ENCODE data around the gene PRDM16. TPM values are rescaled to one million over a fixed set of nuclear protein-coding genes. Genes with fewer than 3 reads are reported as not detected.

Gene PRDM16
- total RNA-seq, 2 donors from 2014 or later, result 0.25 TPM; not detected in 1

- H3K9me3 Mint-ChIP-seq, result no peaks in the 10 kb centered on the region
- no peak for DNase-seq (ENCODE audit: low spot score in 2 of 2)
- ATAC-seq, result no peak
Observed at GRCh38 chr1:3471356-3472087, 402.5 kb downstream of the PRDM16 start.

GRCh38 chr1:3472088-3472850, 403.3 kb downstream of the PRDM16 start:
- H3K36me3 Mint-ChIP-seq, result no peaks in the 10 kb centered on the region
- DNase-seq (ENCODE audit: low spot score in 2 of 2), result no peak
- no peaks in the 10 kb centered on the region for H3K9me3 Mint-ChIP-seq
- no peak overlapping the region for H3K27ac Mint-ChIP-seq
- ATAC-seq, result no peak

More at GRCh38 chr1:3471356-3472087, 402.5 kb downstream of the PRDM16 start:
- no peak overlapping the region for H3K27ac Mint-ChIP-seq
- no peaks in the 10 kb centered on the region for H3K36me3 Mint-ChIP-seq

- no peak overlapping the region for H3K27ac Mint-ChIP-seq
Observed at GRCh38 chr1:3472906-3473305, 403.9 kb downstream of the PRDM16 start.

GRCh38 chr1:3473381-3473844, 404.4 kb downstream of the PRDM16 start:
- Mint-ChIP-seq H3K36me3 (no peaks in the 10 kb centered on the region), H3K9me3 (no peaks in the 10 kb centered on the region), H3K27ac (no peak overlapping the region)
- DNase-seq (ENCODE audit: low spot score in 2 of 2) (no peak), ATAC-seq (no peak)

More at GRCh38 chr1:3472906-3473305, 403.9 kb downstream of the PRDM16 start:
- no peak for DNase-seq (ENCODE audit: low spot score in 2 of 2)
- Mint-ChIP-seq H3K9me3 (no peaks in the 10 kb centered on the region), H3K36me3 (no peaks in the 10 kb centered on the region)
- ATAC-seq, result no peak

GRCh38 chr1:3474016-3474415, 405.0 kb downstream of the PRDM16 start:
- H3K9me3 Mint-ChIP-seq, result no peaks in the 10 kb centered on the region
- no peak overlapping the region for H3K27ac Mint-ChIP-seq
- ATAC-seq (no peak), DNase-seq (ENCODE audit: low spot score in 2 of 2) (no peak)
- H3K36me3 Mint-ChIP-seq, result no peaks in the 10 kb centered on the region

GRCh38 chr1:3474421-3474820, 405.4 kb downstream of the PRDM16 start:
- no peaks in the 10 kb centered on the region for H3K9me3 Mint-ChIP-seq
- H3K27ac Mint-ChIP-seq, result no peak overlapping the region
- no peak for ATAC-seq
- H3K36me3 Mint-ChIP-seq, result no peaks in the 10 kb centered on the region
- DNase-seq (ENCODE audit: low spot score in 2 of 2), result no peak

- Mint-ChIP-seq H3K27ac (no peak overlapping the region), H3K36me3 (no peaks in the 10 kb centered on the region), H3K9me3 (no peaks in the 10 kb centered on the region)
- ATAC-seq (peak in 1 of 2 donors; percentile 21), DNase-seq (ENCODE audit: low spot score in 2 of 2) (no peak)
Observed at GRCh38 chr1:3475839-3476573, 407.0 kb downstream of the PRDM16 start.

- DNase-seq (ENCODE audit: low spot score in 2 of 2), result no peak
- no peak overlapping the region for H3K27ac Mint-ChIP-seq
Observed at GRCh38 chr1:3476666-3477065, 407.7 kb downstream of the PRDM16 start.

GRCh38 chr1:3477241-3477995, 408.4 kb downstream of the PRDM16 start:
- ATAC-seq (no peak), DNase-seq (ENCODE audit: low spot score in 2 of 2) (no peak)
- H3K9me3 Mint-ChIP-seq, result no peaks in the 10 kb centered on the region
- no peaks in the 10 kb centered on the region for H3K36me3 Mint-ChIP-seq
- no peak overlapping the region for H3K27ac Mint-ChIP-seq

More at GRCh38 chr1:3476666-3477065, 407.7 kb downstream of the PRDM16 start:
- no peaks in the 10 kb centered on the region for H3K36me3 Mint-ChIP-seq
- H3K9me3 Mint-ChIP-seq, result no peaks in the 10 kb centered on the region
- ATAC-seq, result no peak

- no peaks in the 10 kb centered on the region for H3K36me3 Mint-ChIP-seq
- no peak for ATAC-seq
Observed at GRCh38 chr1:3478187-3478586, 409.2 kb downstream of the PRDM16 start.

GRCh38 chr1:3479511-3480368, 410.7 kb downstream of the PRDM16 start:
- Mint-ChIP-seq H3K9me3 (no peaks in the 10 kb centered on the region), H3K36me3 (no peaks in the 10 kb centered on the region), H3K27ac (no peak overlapping the region)
- DNase-seq (ENCODE audit: low spot score in 2 of 2) (no peak), ATAC-seq (no peak)

More at GRCh38 chr1:3478187-3478586, 409.2 kb downstream of the PRDM16 start:
- DNase-seq (ENCODE audit: low spot score in 2 of 2), result no peak
- Mint-ChIP-seq H3K9me3 (no peaks in the 10 kb centered on the region), H3K27ac (no peak overlapping the region)

- no peak overlapping the region for H3K27ac Mint-ChIP-seq
- DNase-seq (ENCODE audit: low spot score in 2 of 2) (no peak), ATAC-seq (no peak)
- H3K9me3 Mint-ChIP-seq, result no peaks in the 10 kb centered on the region
- no peaks in the 10 kb centered on the region for H3K36me3 Mint-ChIP-seq
Observed at GRCh38 chr1:3480369-3480719, 411.3 kb downstream of the PRDM16 start.

- Mint-ChIP-seq H3K27ac (no peak overlapping the region), H3K36me3 (no peaks in the 10 kb centered on the region), H3K9me3 (no peaks in the 10 kb centered on the region)
- ATAC-seq (no peak), DNase-seq (ENCODE audit: low spot score in 2 of 2) (no peak)
Observed at GRCh38 chr1:3481046-3481445, 412.0 kb downstream of the PRDM16 start.

- no peak for ATAC-seq
- H3K9me3 Mint-ChIP-seq, result no peaks in the 10 kb centered on the region
- H3K27ac Mint-ChIP-seq, result no peak overlapping the region
- H3K36me3 Mint-ChIP-seq, result no peaks in the 10 kb centered on the region
- no peak for DNase-seq (ENCODE audit: low spot score in 2 of 2)
Observed at GRCh38 chr1:3481836-3482375, 412.9 kb downstream of the PRDM16 start.

GRCh38 chr1:3482378-3482849, 413.4 kb downstream of the PRDM16 start:
- peak in 1 of 2 donors; percentile 40 for DNase-seq (ENCODE audit: low spot score in 2 of 2)
- no peak overlapping the region for H3K27ac Mint-ChIP-seq
- H3K36me3 Mint-ChIP-seq, result no peaks in the 10 kb centered on the region
- ATAC-seq, result peak in 1 of 2 donors; percentile 66
- H3K9me3 Mint-ChIP-seq, result peaks cover 0 to 4% of the 10 kb centered on the region in 2 donors

Measured in activated naive CD4-positive, alpha-beta T cell treated with anti-CD3 and anti-CD28 coated beads, Interleukin-2, amount 50 U/mL, for 72 hours (primary cell).